Activated CD4-positive, alpha-beta T cell treated with anti-CD3 and anti-CD28 coated beads, Interleukin-2, amount 10 ng/mL, durations not matched to agents 24 days and 14 days (primary cell): ENCODE data around the gene CCL8. TPM values are rescaled to one million over a fixed set of nuclear protein-coding genes. Genes with fewer than 3 reads are reported as not detected.
"Not testable (repeated sequence)": the region's sequence is repeated elsewhere in the genome, so short reads cannot be mapped to it uniquely, and the experiment has no call there.

Experiments
- DNase-seq: peaks from one replicate; pipeline ENCODE4 v3.0.0; 2022
- H3K27ac Mint-ChIP-seq: one replicate; pipeline ENCODE4 v1.8.0; 2022; ENCODE audit warnings: mild to moderate bottlenecking, mixed read lengths
- H3K27me3 Mint-ChIP-seq: one replicate; pipeline ENCODE4 v1.8.0; 2022; ENCODE audit warnings: mixed read lengths
- H3K36me3 Mint-ChIP-seq: one replicate; pipeline ENCODE4 v1.8.0; 2022; ENCODE audit warnings: low read depth, mild to moderate bottlenecking, mixed read lengths
- H3K4me1 Mint-ChIP-seq: one replicate; pipeline ENCODE4 v1.8.0; 2021; ENCODE audit warnings: mixed read lengths
- H3K4me3 Mint-ChIP-seq: one replicate; pipeline ENCODE4 v1.8.0; 2022; ENCODE audit warnings: mild to moderate bottlenecking, moderate library complexity, mixed read lengths
- H3K9me3 Mint-ChIP-seq: one replicate; pipeline ENCODE4 v1.8.0; 2021; ENCODE audit warnings: mixed read lengths
- intact Hi-C: fragments of 100-400 bp; cut with micrococcal nuclease; formaldehyde crosslinking; loops from one replicate; pipeline ENCODE4 v1.15.1; 2023
- total RNA-seq: library from RNA; stranded (reverse); gene quantifications from 2 replicates; pipeline ENCODE4 v1.2.3, GENCODE V29; 2022

Gene CCL8
- total RNA-seq, 1 donor from 2014 or later: not detected

- Mint-ChIP-seq H3K27me3 (peaks cover 6% of the 10 kb centered on the region), H3K36me3 (no peaks in the 10 kb centered on the region), H3K27ac (no peak overlapping the region), H3K4me1 (peaks cover 43% of the 10 kb centered on the region), H3K4me3 (no peak overlapping the region), H3K9me3 (peaks cover under 1% of the 10 kb centered on the region)
- intact Hi-C loops: no loop called here
- DNase-seq: no peak
These were observed 15.6 kb upstream of the CCL8 start for GRCh38 chr17:34303606-34304005.

- DNase-seq: no peak
- intact Hi-C loops: loop anchor here (5.0 kb wide), 2 partner anchors 57 to 103 kb away; partner anchors contain the start of gene CCL1
- no peaks in the 10 kb centered on the region for H3K9me3 Mint-ChIP-seq
- H3K27ac Mint-ChIP-seq: no peak overlapping the region
- H3K4me3 Mint-ChIP-seq: no peak overlapping the region
- no peaks in the 10 kb centered on the region for H3K36me3 Mint-ChIP-seq
- peaks cover 6% of the 10 kb centered on the region for H3K27me3 Mint-ChIP-seq
- H3K4me1 Mint-ChIP-seq: peaks cover 45% of the 10 kb centered on the region
These were observed 14.2 kb upstream of the CCL8 start for GRCh38 chr17:34305061-34305460.

- intact Hi-C loops: loop anchor here (5.0 kb wide), 2 partner anchors 57 to 103 kb away; partner anchors contain the start of gene CCL1
- peaks cover 41% of the 10 kb centered on the region for H3K4me1 Mint-ChIP-seq
- H3K36me3 Mint-ChIP-seq: no peaks in the 10 kb centered on the region
- peak; percentile 27 for DNase-seq
- no peaks in the 10 kb centered on the region for H3K9me3 Mint-ChIP-seq
- H3K27ac Mint-ChIP-seq: no peak overlapping the region
- no peak overlapping the region for H3K4me3 Mint-ChIP-seq
- H3K27me3 Mint-ChIP-seq: peaks cover 8% of the 10 kb centered on the region
These were observed 13.6 kb upstream of the CCL8 start for GRCh38 chr17:34305606-34306005.

- peaks cover 35% of the 10 kb centered on the region for H3K4me1 Mint-ChIP-seq
- intact Hi-C loops: loop anchor here (5.0 kb wide), 2 partner anchors 56 to 104 kb away; partner anchors contain the start of gene CCL1
These were observed 12.8 kb upstream of the CCL8 start for GRCh38 chr17:34306466-34306865.

GRCh38 chr17:34307110-34307509 is 12.1 kb upstream of the CCL8 start:
- intact Hi-C loops: loop anchor here (5.0 kb wide), 2 partner anchors 55 to 105 kb away; partner anchors contain the start of gene CCL1
- no peaks in the 10 kb centered on the region for H3K9me3 Mint-ChIP-seq
- H3K27me3 Mint-ChIP-seq: peaks cover 16% of the 10 kb centered on the region
- no peak overlapping the region for H3K4me3 Mint-ChIP-seq
- peaks cover 30% of the 10 kb centered on the region for H3K4me1 Mint-ChIP-seq
- DNase-seq: peak; percentile 64
- no peak overlapping the region for H3K27ac Mint-ChIP-seq
- no peaks in the 10 kb centered on the region for H3K36me3 Mint-ChIP-seq

More at GRCh38 chr17:34306466-34306865, 12.8 kb upstream of the CCL8 start:
- Mint-ChIP-seq H3K36me3 (no peaks in the 10 kb centered on the region), H3K4me3 (no peak overlapping the region), H3K9me3 (no peaks in the 10 kb centered on the region), H3K27me3 (peaks cover 13% of the 10 kb centered on the region), H3K27ac (no peak overlapping the region)
- peak; percentile 36 for DNase-seq

- no peaks in the 10 kb centered on the region for H3K36me3 Mint-ChIP-seq
- peaks cover 25% of the 10 kb centered on the region for H3K27me3 Mint-ChIP-seq
- intact Hi-C loops: loop anchor here (5.0 kb wide), 2 partner anchors 54 to 106 kb away; partner anchors contain the start of gene CCL1
- no peak overlapping the region for H3K4me3 Mint-ChIP-seq
- H3K4me1 Mint-ChIP-seq: peaks cover 25% of the 10 kb centered on the region
- no peaks in the 10 kb centered on the region for H3K9me3 Mint-ChIP-seq
- DNase-seq: no peak
- H3K27ac Mint-ChIP-seq: no peak overlapping the region
These were observed 10.9 kb upstream of the CCL8 start for GRCh38 chr17:34308371-34308770.

GRCh38 chr17:34311291-34311690 is 7.9 kb upstream of the CCL8 start:
- Mint-ChIP-seq H3K9me3 (no peaks in the 10 kb centered on the region), H3K27ac (no peak overlapping the region), H3K27me3 (peaks cover 40% of the 10 kb centered on the region), H3K4me3 (no peak overlapping the region), H3K36me3 (no peaks in the 10 kb centered on the region), H3K4me1 (peaks cover 24% of the 10 kb centered on the region)
- peak; percentile 21 for DNase-seq
- intact Hi-C loops: no loop called here

- peaks cover 44% of the 10 kb centered on the region for H3K27me3 Mint-ChIP-seq
- no peaks in the 10 kb centered on the region for H3K9me3 Mint-ChIP-seq
- no peak overlapping the region for H3K4me3 Mint-ChIP-seq
- intact Hi-C loops: no loop called here
- peak; percentile 37 for DNase-seq
- H3K4me1 Mint-ChIP-seq: peaks cover 18% of the 10 kb centered on the region
- no peaks in the 10 kb centered on the region for H3K36me3 Mint-ChIP-seq
- no peak overlapping the region for H3K27ac Mint-ChIP-seq
These were observed 7.2 kb upstream of the CCL8 start for GRCh38 chr17:34312080-34312479.

- Mint-ChIP-seq H3K4me1 (peaks cover 7% of the 10 kb centered on the region), H3K4me3 (no peak overlapping the region), H3K27ac (no peak overlapping the region), H3K36me3 (no peaks in the 10 kb centered on the region), H3K9me3 (no peaks in the 10 kb centered on the region), H3K27me3 (peaks cover 46% of the 10 kb centered on the region)
- intact Hi-C loops: no loop called here
- no peak for DNase-seq
These were observed 6.1 kb upstream of the CCL8 start for GRCh38 chr17:34313164-34313563.

- intact Hi-C loops: no loop called here
- Mint-ChIP-seq H3K4me1 (peaks cover 2% of the 10 kb centered on the region), H3K27ac (no peak overlapping the region), H3K27me3 (peaks cover 44% of the 10 kb centered on the region), H3K9me3 (no peaks in the 10 kb centered on the region), H3K4me3 (no peak overlapping the region), H3K36me3 (no peaks in the 10 kb centered on the region)
- no peak for DNase-seq
These were observed 5.0 kb upstream of the CCL8 start for GRCh38 chr17:34314279-34314678.

GRCh38 chr17:34318474-34318873 is 761 bp upstream of the CCL8 start:
- DNase-seq: no peak
- Mint-ChIP-seq H3K9me3 (peaks cover 5% of the 10 kb centered on the region), H3K4me3 (no peak overlapping the region), H3K27me3 (peaks cover 33% of the 10 kb centered on the region), H3K4me1 (no peaks in the 10 kb centered on the region), H3K36me3 (no peaks in the 10 kb centered on the region), H3K27ac (no peak overlapping the region)
- intact Hi-C loops: no loop called here

GRCh38 chr17:34321964-34322363 is 2.7 kb downstream of the CCL8 start:
- Mint-ChIP-seq H3K4me1 (no peaks in the 10 kb centered on the region), H3K36me3 (no peaks in the 10 kb centered on the region), H3K27me3 (peaks cover 30% of the 10 kb centered on the region), H3K27ac (no peak overlapping the region), H3K4me3 (no peak overlapping the region), H3K9me3 (peaks cover 10% of the 10 kb centered on the region)
- DNase-seq: no peak
- intact Hi-C loops: no loop called here

GRCh38 chr17:34327580-34327979 is 8.3 kb downstream of the CCL8 start:
- peaks cover 46% of the 10 kb centered on the region for H3K27me3 Mint-ChIP-seq
- not testable (repeated sequence) for H3K4me1 Mint-ChIP-seq

GRCh38 chr17:34337701-34338100 is 18.5 kb downstream of the CCL8 start:
- peaks cover 37% of the 10 kb centered on the region for H3K27me3 Mint-ChIP-seq
- H3K4me3 Mint-ChIP-seq: no peak overlapping the region
- no peaks in the 10 kb centered on the region for H3K9me3 Mint-ChIP-seq
- H3K27ac Mint-ChIP-seq: no peak overlapping the region
- no peaks in the 10 kb centered on the region for H3K4me1 Mint-ChIP-seq
- no peaks in the 10 kb centered on the region for H3K36me3 Mint-ChIP-seq
- no peak for DNase-seq
- intact Hi-C loops: no loop called here

More at GRCh38 chr17:34327580-34327979, 8.3 kb downstream of the CCL8 start:
- DNase-seq, intact Hi-C loops, H3K4me3 Mint-ChIP-seq, H3K36me3 Mint-ChIP-seq, H3K9me3 Mint-ChIP-seq, H3K27ac Mint-ChIP-seq: not testable (repeated sequence)
